ENCODE data around the gene TPRA1.

The TPRA1 gene

GRCh38 chr3:127535106-127535785 lies 55.3 kb downstream of the TPRA1 start:
- DNase-seq: peak; percentile 45

GRCh38 chr3:127534564-127534963 lies 56.0 kb downstream of the TPRA1 start:
- peak; percentile 37 for DNase-seq

GRCh38 chr3:127534161-127534451 lies 56.4 kb downstream of the TPRA1 start:
- no peak for DNase-seq

DNA sequence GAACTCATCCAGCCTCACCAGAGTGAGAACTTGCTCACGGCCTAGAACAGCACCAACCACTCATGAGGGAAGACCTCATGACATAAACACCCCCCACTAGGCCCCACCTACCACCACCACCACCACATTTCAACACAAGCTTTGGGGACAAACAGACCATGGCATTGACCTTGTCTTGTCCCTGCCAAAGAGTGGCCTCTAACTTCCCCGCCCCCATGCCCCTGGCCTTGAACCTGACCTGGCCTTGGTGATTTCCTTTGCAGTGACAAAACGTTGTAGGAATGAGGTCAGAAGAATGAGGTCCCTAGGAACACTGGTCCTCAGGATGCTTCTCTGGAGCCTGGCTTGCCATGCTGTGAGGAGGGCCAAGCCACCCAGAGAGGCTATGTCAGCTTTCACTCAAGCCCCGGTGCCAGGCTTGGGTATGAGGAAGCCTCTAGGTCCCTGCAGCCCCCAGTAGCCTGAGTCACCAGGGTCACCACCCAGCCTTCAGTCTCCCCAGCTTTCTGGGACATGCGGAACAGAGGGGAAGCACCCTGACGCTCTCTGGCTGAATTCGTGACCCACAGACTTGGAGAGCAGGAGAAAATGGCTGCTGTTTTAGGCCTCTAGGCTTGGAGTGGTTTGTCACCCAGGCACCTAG lies 57.9 kb downstream of the TPRA1 start:
- peak; percentile 32 for DNase-seq

- peak; percentile 21 for DNase-seq
These were observed 58.7 kb downstream of the TPRA1 start for GRCh38 chr3:127531821-127532220.

DNA sequence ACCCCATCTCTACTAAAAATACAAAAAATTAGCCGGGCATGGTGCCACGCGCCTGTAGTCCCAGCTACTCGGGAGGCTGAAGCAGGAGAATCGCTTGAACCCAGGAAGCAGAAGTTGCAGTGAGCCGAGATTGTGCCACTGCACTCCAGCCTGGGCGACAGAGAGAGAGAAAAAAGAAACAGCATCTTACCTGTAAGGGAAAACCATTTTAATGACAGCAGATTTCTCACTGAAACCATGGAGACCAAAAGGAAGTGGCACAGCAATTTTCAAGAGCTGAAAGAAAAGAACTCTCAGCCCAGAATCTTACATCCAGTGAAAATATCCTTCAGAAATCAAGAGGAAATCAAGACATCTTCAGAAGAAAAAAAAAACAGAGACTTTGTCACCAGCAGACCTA lies 59.7 kb downstream of the TPRA1 start:
- peak; percentile 1 for DNase-seq

- DNase-seq: peak; percentile 7
These were observed 61.0 kb downstream of the TPRA1 start for GRCh38 chr3:127529346-127530188.

GRCh38 chr3:127525373-127525772 lies 65.2 kb downstream of the TPRA1 start:
- DNase-seq: peak; percentile 83

DNA sequence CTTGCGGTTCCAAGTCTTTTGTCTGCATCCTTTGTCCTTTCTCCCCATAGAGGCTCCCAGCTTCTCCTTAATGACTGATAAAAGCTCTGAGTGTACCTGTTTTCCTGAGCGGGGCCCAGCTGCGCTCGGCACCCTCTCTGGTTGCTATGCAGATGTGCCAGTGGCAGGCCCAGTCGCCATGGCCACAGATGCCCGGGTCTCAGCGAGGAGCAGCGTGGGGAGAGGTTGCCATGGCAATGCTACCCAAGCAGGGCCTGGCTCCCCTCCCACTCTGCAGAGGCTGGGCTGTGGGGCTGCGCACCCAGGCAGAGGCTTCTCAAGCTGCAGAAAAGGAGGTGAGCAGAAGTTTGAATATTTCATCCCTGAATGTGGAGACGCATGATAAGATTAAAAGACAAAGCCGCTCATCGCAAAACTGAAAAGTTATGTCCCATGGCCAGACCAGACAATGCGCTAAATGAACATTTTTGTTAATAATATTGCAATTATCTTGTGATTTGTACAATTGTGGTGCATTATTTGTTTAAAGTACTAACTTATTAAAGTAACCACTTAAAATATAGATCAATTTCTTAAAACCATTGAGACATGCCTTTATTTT lies 66.1 kb downstream of the TPRA1 start:
- no peak for DNase-seq
